Esophagus muscularis mucosa (tissue), 4 donors: ENCODE results near the gene TRAK2. TPM values are rescaled to one million over a fixed set of nuclear protein-coding genes. Genes with fewer than 3 reads are reported as not detected.
A peak's percentile ranks its signal among the peaks of the same experiment; 100 is the strongest.
"Not testable (repeated sequence)": the region's sequence is repeated elsewhere in the genome, so short reads cannot be mapped to it uniquely, and the experiment has no call there.

ENCODE experiments used
- DNase-seq: peaks from one replicate; pipeline ENCODE4 v3.0.0-alpha.2; 2017; ENCODE audit errors: extremely low spot score
- H3K27ac ChIP-seq, 4 donors: fragments of 200-600 bp; sonication (generic); replicated peaks in 1 of 4; 1 replicate in 3 of 4; 2 replicates in 1 of 4; pipeline ENCODE4 v1.5.1; 2016 to 2019; ENCODE audit warnings: mild to moderate bottlenecking in 1 of 4
- H3K27me3 ChIP-seq, 4 donors: fragments of 200-600 bp; sonication (generic); one replicate each; pipeline versions ENCODE4 v1.5.1 to v1.6.0; 2016 to 2019
- H3K36me3 ChIP-seq, 4 donors: fragments of 200-600 bp; sonication (generic); one replicate each; pipeline ENCODE4 v1.5.1; 2016 to 2019
- H3K4me1 ChIP-seq, 4 donors: fragments of 200-600 bp; sonication (generic); one replicate each; pipeline ENCODE4 v1.5.1; 2016 to 2019
- H3K4me3 ChIP-seq, 4 donors: fragments of 200-600 bp; sonication (generic); 1 replicate in 2 of 4; 2 replicates in 2 of 4; pipeline ENCODE4 v1.5.1; 2016 to 2019; ENCODE audit warnings: mild to moderate bottlenecking in 4 of 4, moderate library complexity in 1 of 4
- H3K9me3 ChIP-seq, 4 donors: fragments of 200-600 bp; sonication (generic); 1 replicate in 3 of 4; 2 replicates in 1 of 4; pipeline ENCODE4 v1.5.1; 2016 to 2019
- CTCF ChIP-seq, 3 experiments: fragments of 200-600 bp in 2 of 3; fragments of 450-650 bp in 1 of 3; sonication (generic) in 2 of 3; IDR thresholded peaks; one replicate each; pipeline ENCODE4 v1.5.1; 2017 to 2019; ENCODE audit warnings: antibody characterized with exemption in 3 of 3, mild to moderate bottlenecking in 2 of 3, moderate library complexity in 1 of 3
- EP300 ChIP-seq: sonication (generic); formaldehyde crosslinking; IDR thresholded peaks from one replicate; pipeline ENCODE4 v1.6.1; 2017; ENCODE audit warnings: antibody characterized with exemption
- POLR2A ChIP-seq: fragments of 450-650 bp; IDR thresholded peaks from one replicate; pipeline ENCODE4 v1.6.1; 2017; ENCODE audit warnings: antibody characterized with exemption, moderate library complexity, mild to moderate bottlenecking, low read depth
- POLR2AphosphoS5 ChIP-seq, 2 donors: sonication (generic); formaldehyde crosslinking; IDR thresholded peaks; one replicate each; pipeline ENCODE4 v1.6.1; 2017; ENCODE audit warnings: antibody characterized with exemption in 2 of 2
- WGBS: methylation state at CpG from one replicate; pipeline ENCODE4 v1.1.5; 2018; 5-methylcytosine and 5-hydroxymethylcytosine counted together
- intact Hi-C: fragments of 100-400 bp; cut with DNase I; formaldehyde crosslinking; loops from one replicate; pipeline ENCODE4 v1.15.1; 2023
- total RNA-seq, 4 donors: library from RNA; depleted of rRNA; stranded (reverse); fragments of >200 nt; gene quantifications; one replicate each; pipeline versions ENCODE4 v1.1.0 to v1.2.1, GENCODE V29; 2016

The TRAK2 gene
- total RNA-seq, 4 donors from 2014 or later: 73.1 to 114 (median 91.6) TPM

GRCh38 chr2:201369775-201370174 lies 81.5 kb downstream of the TRAK2 start:
- 93% methylated on average over 8 of the region's 11 CpGs for WGBS
- DNase-seq: no peak
- no peak overlapping the region for H3K27ac ChIP-seq
- intact Hi-C loops: no loop called here
- TF ChIP-seq CTCF (IDR thresholded peaks at IDR 0.05) (no peak), POLR2A (no peak), POLR2AphosphoS5 (IDR thresholded peaks at IDR 0.05) (no peak), EP300 (no peak)
- peaks cover 8 to 17% (median 16%) of the 10 kb centered on the region in 4 donors for H3K36me3 ChIP-seq
- peaks cover 0 to 14% (median 0%) of the 10 kb centered on the region in 4 donors for H3K9me3 ChIP-seq
- no peaks in the 10 kb centered on the region for H3K27me3 ChIP-seq
- no peak overlapping the region for H3K4me3 ChIP-seq
- no peaks in the 10 kb centered on the region for H3K4me1 ChIP-seq

GRCh38 chr2:201369318-201369717 lies 81.9 kb downstream of the TRAK2 start:
- peaks cover 8 to 17% (median 16%) of the 10 kb centered on the region in 4 donors for H3K36me3 ChIP-seq
- H3K4me3 ChIP-seq, H3K4me1 ChIP-seq, H3K27me3 ChIP-seq, H3K27ac ChIP-seq, DNase-seq, intact Hi-C loops: not testable (repeated sequence)
- WGBS: 98% methylated on average over 8 of the region's 8 CpGs
- peaks cover 0 to 14% (median 0%) of the 10 kb centered on the region in 4 donors for H3K9me3 ChIP-seq

GRCh38 chr2:201366146-201366545 lies 85.1 kb downstream of the TRAK2 start:
- intact Hi-C loops: no loop called here
- no peaks in the 10 kb centered on the region for H3K27me3 ChIP-seq
- peaks cover 0 to 4% (median 0%) of the 10 kb centered on the region in 4 donors for H3K4me1 ChIP-seq
- no peak for DNase-seq
- peaks cover 0 to 14% (median 0%) of the 10 kb centered on the region in 4 donors for H3K9me3 ChIP-seq
- H3K4me3 ChIP-seq: no peak overlapping the region
- TF ChIP-seq POLR2A (no peak), CTCF (IDR thresholded peaks at IDR 0.05) (no peak), EP300 (no peak), POLR2AphosphoS5 (IDR thresholded peaks at IDR 0.05) (no peak)
- peaks cover 8 to 33% (median 30%) of the 10 kb centered on the region in 4 donors for H3K36me3 ChIP-seq
- H3K27ac ChIP-seq: no peak overlapping the region

- WGBS: 93% methylated on average over 2 of the region's 2 CpGs
These were observed 87.2 kb downstream of the TRAK2 start for GRCh38 chr2:201363857-201364560.

GRCh38 chr2:201362396-201362795 lies 88.9 kb downstream of the TRAK2 start:
- Histone ChIP-seq H3K9me3 (peaks cover 0 to 5% (median 0%) of the 10 kb centered on the region in 4 donors), H3K27ac (no peak overlapping the region), H3K36me3 (peaks cover 0 to 44% (median 31%) of the 10 kb centered on the region in 4 donors), H3K4me3 (no peak overlapping the region), H3K4me1 (peaks cover 0 to 8% (median 3%) of the 10 kb centered on the region in 4 donors), H3K27me3 (no peaks in the 10 kb centered on the region)
- DNase-seq: no peak
- 100% methylated on average over 2 of the region's 2 CpGs for WGBS
- TF ChIP-seq EP300: no peak
- no peak for TF ChIP-seq POLR2A
- no peak for TF ChIP-seq POLR2AphosphoS5 (IDR thresholded peaks at IDR 0.05)
- no peak for TF ChIP-seq CTCF (IDR thresholded peaks at IDR 0.05)
- intact Hi-C loops: loop anchor here (5.0 kb wide), 1 partner anchor 125 kb away; no protein-coding TSS in a partner anchor

More at GRCh38 chr2:201363857-201364560, 87.2 kb downstream of the TRAK2 start:
- peaks cover 0 to 40% (median 29%) of the 10 kb centered on the region in 4 donors for H3K36me3 ChIP-seq
- peak; percentile 59 to 87 (median 71) for TF ChIP-seq CTCF (IDR thresholded peaks at IDR 0.05)
- TF ChIP-seq POLR2AphosphoS5 (IDR thresholded peaks at IDR 0.05): no peak
- no peak for DNase-seq
- H3K9me3 ChIP-seq: peaks cover 0 to 14% (median 0%) of the 10 kb centered on the region in 4 donors
- no peaks in the 10 kb centered on the region for H3K27me3 ChIP-seq
- H3K4me1 ChIP-seq: peaks cover 0 to 4% (median 0%) of the 10 kb centered on the region in 4 donors
- H3K27ac ChIP-seq: no peak overlapping the region
- H3K4me3 ChIP-seq: no peak overlapping the region
- intact Hi-C loops: loop anchor here (5.0 kb wide), 1 partner anchor 127 kb away; no protein-coding TSS in a partner anchor
